Panc1 (cell line): ENCODE data around the gene ZFHX3.

Source experiments
- POLR2AphosphoS5 ChIP-seq: IDR thresholded peaks from 2 replicates; pipeline ENCODE4 v1.6.1; 2012; ENCODE audit warnings: mild to moderate bottlenecking, low read depth, low read length, moderate library complexity
- REST ChIP-seq, 2 experiments: IDR thresholded peaks; 2 replicates each; pipeline ENCODE4 v1.6.1; 2011 to 2012; ENCODE audit warnings: low read depth in 2 of 2, control low read depth in 1 of 2, low read length in 1 of 2, mild to moderate bottlenecking in 1 of 2, moderate library complexity in 1 of 2; ENCODE audit not compliant: insufficient read depth in 1 of 2
- SIN3A ChIP-seq: IDR thresholded peaks from 2 replicates; pipeline ENCODE4 v1.6.1; 2012; ENCODE audit warnings: low read depth, mild to moderate bottlenecking, low read length, moderate library complexity, borderline replicate concordance; ENCODE audit not compliant: insufficient read depth
- TCF7L2 ChIP-seq: IDR thresholded peaks from 2 replicates; pipeline ENCODE4 v1.6.1; 2011; ENCODE audit warnings: mild to moderate bottlenecking, low read depth, low read length, inconsistent platforms
- TF ChIP-seq, protein P1 (sequence below): fragments of 450-650 bp; IDR thresholded peaks from 2 replicates; pipeline ENCODE4 v1.5.1; 2017; ENCODE audit warnings: mild to moderate bottlenecking

- TF ChIP-seq, protein P1, sequence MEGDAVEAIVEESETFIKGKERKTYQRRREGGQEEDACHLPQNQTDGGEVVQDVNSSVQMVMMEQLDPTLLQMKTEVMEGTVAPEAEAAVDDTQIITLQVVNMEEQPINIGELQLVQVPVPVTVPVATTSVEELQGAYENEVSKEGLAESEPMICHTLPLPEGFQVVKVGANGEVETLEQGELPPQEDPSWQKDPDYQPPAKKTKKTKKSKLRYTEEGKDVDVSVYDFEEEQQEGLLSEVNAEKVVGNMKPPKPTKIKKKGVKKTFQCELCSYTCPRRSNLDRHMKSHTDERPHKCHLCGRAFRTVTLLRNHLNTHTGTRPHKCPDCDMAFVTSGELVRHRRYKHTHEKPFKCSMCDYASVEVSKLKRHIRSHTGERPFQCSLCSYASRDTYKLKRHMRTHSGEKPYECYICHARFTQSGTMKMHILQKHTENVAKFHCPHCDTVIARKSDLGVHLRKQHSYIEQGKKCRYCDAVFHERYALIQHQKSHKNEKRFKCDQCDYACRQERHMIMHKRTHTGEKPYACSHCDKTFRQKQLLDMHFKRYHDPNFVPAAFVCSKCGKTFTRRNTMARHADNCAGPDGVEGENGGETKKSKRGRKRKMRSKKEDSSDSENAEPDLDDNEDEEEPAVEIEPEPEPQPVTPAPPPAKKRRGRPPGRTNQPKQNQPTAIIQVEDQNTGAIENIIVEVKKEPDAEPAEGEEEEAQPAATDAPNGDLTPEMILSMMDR = no peak
- no peak for TF ChIP-seq POLR2AphosphoS5
- peak in 1 of 2 experiments; percentile 33; a peak in 1 of 4 replicates for TF ChIP-seq REST (IDR thresholded peaks at IDR 0.05; ENCODE audit: insufficient read depth in 1 of 2, low read depth in 2 of 2, low read length in 1 of 2)
- no peak for TF ChIP-seq TCF7L2
- no peak for TF ChIP-seq SIN3A
Measured at GRCh38 chr16:72975809-72976437, 72.0 kb downstream of the ZFHX3 start.
